ENCODE data around the gene STX4. TPM values are rescaled to one million over a fixed set of nuclear protein-coding genes. Genes with fewer than 3 reads are reported as not detected.
A peak's percentile ranks its signal among the peaks of the same experiment; 100 is the strongest.

STX4 gene
- total and polyA plus RNA-seq, 4 donors = 11.4 to 22.1 (median 17.4) TPM

GRCh38 chr16:31073970-31074813, 40.8 kb downstream of the STX4 start, which contains the start of the genes ZNF646 and ZNF668 (continued):
- TF ChIP-seq GABPA (IDR thresholded peaks at IDR 0.05 in 1 of 2, conservative IDR thresholded peaks at IDR 0.05 in 1 of 2) (peak; percentile 99 to 100), NR2F2 (IDR thresholded peaks at IDR 0.05) (peak; percentile 70), RAD21 (IDR thresholded peaks at IDR 0.05) (peak; percentile 51 to 63)

- no peak for TF ChIP-seq GABPA (IDR thresholded peaks at IDR 0.05 in 1 of 2, conservative IDR thresholded peaks at IDR 0.05 in 1 of 2)
- no peak for TF ChIP-seq ZBTB33 (IDR thresholded peaks at IDR 0.05)
- no peak for TF ChIP-seq SP1 (IDR thresholded peaks at IDR 0.05)
- no peak for TF ChIP-seq FOXA1 (IDR thresholded peaks at IDR 0.05)
- no peak for TF ChIP-seq MAX (IDR thresholded peaks at IDR 0.05)
- no peak for TF ChIP-seq HNF4G (IDR thresholded peaks at IDR 0.05)
- TF ChIP-seq ATF3 (IDR thresholded peaks at IDR 0.05) = no peak
- no peak for TF ChIP-seq FOXA2 (IDR thresholded peaks at IDR 0.05)
- TF ChIP-seq NR2F2 (IDR thresholded peaks at IDR 0.05) = no peak
- no peak for TF ChIP-seq RAD21 (IDR thresholded peaks at IDR 0.05)
- TF ChIP-seq REST (IDR thresholded peaks at IDR 0.05) = no peak
- TF ChIP-seq TAF1 (conservative IDR thresholded peaks at IDR 0.05) = no peak
- TF ChIP-seq CTCF (IDR thresholded peaks at IDR 0.05; ENCODE audit: low read depth, low read length, missing input control) = no peak
- no peak for TF ChIP-seq RXRA (IDR thresholded peaks at IDR 0.05)
- TF ChIP-seq HNF4A (conservative IDR thresholded peaks at IDR 0.05) = no peak
- no peak for TF ChIP-seq YY1 (IDR thresholded peaks at IDR 0.05)
- H3K9me3 ChIP-seq (ENCODE audit: control insufficient read depth in 4 of 4, low read length in 3 of 4) = no peaks in the 10 kb centered on the region
- peaks cover 4 to 31% (median 14%) of the 10 kb centered on the region in 4 donors for H3K36me3 ChIP-seq (ENCODE audit: control insufficient read depth in 4 of 4, insufficient read depth in 3 of 4, low read depth in 1 of 4, low read length in 3 of 4)
- H3K4me3 ChIP-seq (ENCODE audit: low read depth in 1 of 3, low read length in 3 of 3) = peak overlapping the region; percentile 94 to 100 (median 100)
- peak overlapping the region; percentile 97 to 98 for H3K27ac ChIP-seq (ENCODE audit: low read depth in 1 of 2, low read length in 2 of 2)
- no peak for DNase-seq (ENCODE audit: low spot score)
- 1% methylated on average over 7 of the region's 7 CpGs for WGBS
- no peaks in the 10 kb centered on the region for H3K27me3 ChIP-seq (ENCODE audit: control insufficient read depth in 4 of 4, insufficient read depth in 4 of 4, low read length in 3 of 4)
- peaks cover 0 to 26% (median 19%) of the 10 kb centered on the region in 4 donors for H3K4me1 ChIP-seq (ENCODE audit: control insufficient read depth in 4 of 4, insufficient read depth in 4 of 4, low read length in 3 of 4)
- peak overlapping the region; percentile 67 to 87 for H3K9ac ChIP-seq (ENCODE audit: low read depth in 1 of 2, low read length in 2 of 2)
Measured at GRCh38 chr16:31074814-31075183, 41.4 kb downstream of the STX4 start.

All from liver (tissue), 9 donors.